Measurements from ENCODE around the gene TREML2.

The TREML2 gene

GRCh38 chr6:41228096-41228495, 27.1 kb upstream of the TREML2 start, which contains the start of gene TREML4:
Gene TREML4 (plus strand): TSS chr6:41228349. CDS start chr6:41228428, 79 bp downstream.
- no peak within 1 kb of the TSS for H3K18ac ChIP-seq (ENCODE audit: low read depth in 1 of 2, low read length in 2 of 2)
- 78% methylated on average over 5 of the region's 5 CpGs for WGBS
- H2BK12ac ChIP-seq (ENCODE audit: low read length in 2 of 2): no peak within 1 kb of the TSS
- H3K4me1 ChIP-seq (ENCODE audit: control insufficient read depth, insufficient read depth, low read depth, low read length): no peaks in the 10 kb centered on the region
- H3K79me1 ChIP-seq (replicated peaks; ENCODE audit: low read length, poor library complexity, severe bottlenecking): no peaks in the 10 kb centered on the region
- H3K27ac ChIP-seq (ENCODE audit: low read length, poor library complexity, severe bottlenecking): no peak within 1 kb of the TSS
- H3K14ac ChIP-seq (ENCODE audit: low read length in 2 of 2): no peak within 1 kb of the TSS
- H2BK120ac ChIP-seq (ENCODE audit: low read depth, low read length): no peak within 1 kb of the TSS
- no peaks in the 10 kb centered on the region for H3K9me3 ChIP-seq (ENCODE audit: control insufficient read depth, low read length)
- H3K9ac ChIP-seq (ENCODE audit: low read length): no peak within 1 kb of the TSS
- no peak within 1 kb of the TSS for H3K4me2 ChIP-seq (ENCODE audit: low read length, poor library complexity, severe bottlenecking)
- no peak for DNase-seq
- no peak within 1 kb of the TSS for H4K8ac ChIP-seq (ENCODE audit: low read length)
- no peak within 1 kb of the TSS for H2AK5ac ChIP-seq (ENCODE audit: low read length, severe bottlenecking)
- no peak within 1 kb of the TSS for H2AFZ ChIP-seq (ENCODE audit: low read depth, low read length)
- no peak within 1 kb of the TSS for H3K4ac ChIP-seq (ENCODE audit: low read depth in 1 of 2, low read length in 2 of 2)
- H3K4me3 ChIP-seq (ENCODE audit: insufficient read depth in 1 of 2, low read depth in 1 of 2, low read length in 2 of 2): no peak within 1 kb of the TSS
- H2BK5ac ChIP-seq (ENCODE audit: low read depth, low read length, poor library complexity, severe bottlenecking): no peak within 1 kb of the TSS
- peaks cover 4 to 15% of the 10 kb centered on the region in 2 experiments for H3K27me3 ChIP-seq (ENCODE audit: control insufficient read depth in 1 of 2, insufficient read depth in 1 of 2, low read length in 2 of 2)
- no peak within 1 kb of the TSS for H4K91ac ChIP-seq (ENCODE audit: low read length)
- no peak within 1 kb of the TSS for H3K23ac ChIP-seq (ENCODE audit: low read length in 2 of 2)
- no peak within 1 kb of the TSS for H2BK15ac ChIP-seq (ENCODE audit: low read depth, poor library complexity, severe bottlenecking)
- H3K36me3 ChIP-seq (ENCODE audit: control insufficient read depth in 1 of 2, insufficient read depth in 2 of 2, low read depth in 1 of 2, low read length in 2 of 2): no peaks in the 10 kb centered on the region

GRCh38 chr6:41226752-41227151, 25.8 kb upstream of the TREML2 start:
- Histone ChIP-seq H3K4me2 (ENCODE audit: low read length, poor library complexity, severe bottlenecking) (no peak overlapping the region), H2AK5ac (ENCODE audit: low read length, severe bottlenecking) (no peak overlapping the region), H2AFZ (ENCODE audit: low read depth, low read length) (no peak overlapping the region), H3K4ac (ENCODE audit: low read depth in 1 of 2, low read length in 2 of 2) (no peak overlapping the region), H2BK5ac (ENCODE audit: low read depth, low read length, poor library complexity, severe bottlenecking) (no peak overlapping the region), H3K9me3 (ENCODE audit: control insufficient read depth, low read length) (no peaks in the 10 kb centered on the region), H3K27me3 (ENCODE audit: control insufficient read depth in 1 of 2, insufficient read depth in 1 of 2, low read length in 2 of 2) (peaks cover 4 to 15% of the 10 kb centered on the region in 2 experiments), H3K36me3 (ENCODE audit: control insufficient read depth in 1 of 2, insufficient read depth in 2 of 2, low read depth in 1 of 2, low read length in 2 of 2) (no peaks in the 10 kb centered on the region), H2BK12ac (ENCODE audit: low read length in 2 of 2) (no peak overlapping the region), H3K18ac (ENCODE audit: low read depth in 1 of 2, low read length in 2 of 2) (no peak overlapping the region), H3K4me1 (ENCODE audit: control insufficient read depth, insufficient read depth, low read depth, low read length) (no peaks in the 10 kb centered on the region), H2BK120ac (ENCODE audit: low read depth, low read length) (no peak overlapping the region), H2BK15ac (ENCODE audit: low read depth, poor library complexity, severe bottlenecking) (no peak overlapping the region), H4K91ac (ENCODE audit: low read length) (no peak overlapping the region), H3K14ac (ENCODE audit: low read length in 2 of 2) (no peak overlapping the region), H3K4me3 (ENCODE audit: insufficient read depth in 1 of 2, low read depth in 1 of 2, low read length in 2 of 2) (no peak overlapping the region), H3K27ac (ENCODE audit: low read length, poor library complexity, severe bottlenecking) (no peak overlapping the region), H3K23ac (ENCODE audit: low read length in 2 of 2) (no peak overlapping the region), H4K8ac (ENCODE audit: low read length) (no peak overlapping the region), H3K9ac (ENCODE audit: low read length) (no peak overlapping the region), H3K79me1 (replicated peaks; ENCODE audit: low read length, poor library complexity, severe bottlenecking) (no peaks in the 10 kb centered on the region)
- no peak for DNase-seq
- 79% methylated on average over 3 of the region's 3 CpGs for WGBS

GRCh38 chr6:41224800-41225199, 23.9 kb upstream of the TREML2 start:
- Histone ChIP-seq H3K9me3 (ENCODE audit: control insufficient read depth, low read length) (peaks cover 9% of the 10 kb centered on the region), H3K4ac (ENCODE audit: low read depth in 1 of 2, low read length in 2 of 2) (no peak overlapping the region), H3K79me1 (replicated peaks; ENCODE audit: low read length, poor library complexity, severe bottlenecking) (no peaks in the 10 kb centered on the region), H2AK5ac (ENCODE audit: low read length, severe bottlenecking) (no peak overlapping the region), H2BK5ac (ENCODE audit: low read depth, low read length, poor library complexity, severe bottlenecking) (no peak overlapping the region), H3K36me3 (ENCODE audit: control insufficient read depth in 1 of 2, insufficient read depth in 2 of 2, low read depth in 1 of 2, low read length in 2 of 2) (no peaks in the 10 kb centered on the region), H2BK12ac (ENCODE audit: low read length in 2 of 2) (no peak overlapping the region), H2BK15ac (ENCODE audit: low read depth, poor library complexity, severe bottlenecking) (no peak overlapping the region), H3K9ac (ENCODE audit: low read length) (no peak overlapping the region), H3K4me2 (ENCODE audit: low read length, poor library complexity, severe bottlenecking) (no peak overlapping the region), H4K91ac (ENCODE audit: low read length) (no peak overlapping the region), H2BK120ac (ENCODE audit: low read depth, low read length) (no peak overlapping the region), H3K4me3 (ENCODE audit: insufficient read depth in 1 of 2, low read depth in 1 of 2, low read length in 2 of 2) (no peak overlapping the region), H3K14ac (ENCODE audit: low read length in 2 of 2) (no peak overlapping the region), H3K4me1 (ENCODE audit: control insufficient read depth, insufficient read depth, low read depth, low read length) (no peaks in the 10 kb centered on the region), H3K27ac (ENCODE audit: low read length, poor library complexity, severe bottlenecking) (no peak overlapping the region), H4K8ac (ENCODE audit: low read length) (no peak overlapping the region), H3K18ac (ENCODE audit: low read depth in 1 of 2, low read length in 2 of 2) (no peak overlapping the region), H3K27me3 (ENCODE audit: control insufficient read depth in 1 of 2, insufficient read depth in 1 of 2, low read length in 2 of 2) (peaks cover 4 to 15% of the 10 kb centered on the region in 2 experiments), H2AFZ (ENCODE audit: low read depth, low read length) (no peak overlapping the region), H3K23ac (ENCODE audit: low read length in 2 of 2) (no peak overlapping the region)
- WGBS: no CpG with 5 or more reads among the region's 1 CpG
- DNase-seq: no peak

GRCh38 chr6:41222513-41222912, 21.6 kb upstream of the TREML2 start:
- Histone ChIP-seq H4K91ac (ENCODE audit: low read length) (no peak overlapping the region), H4K8ac (ENCODE audit: low read length) (no peak overlapping the region), H2AK5ac (ENCODE audit: low read length, severe bottlenecking) (no peak overlapping the region), H3K9ac (ENCODE audit: low read length) (no peak overlapping the region), H3K4me3 (ENCODE audit: insufficient read depth in 1 of 2, low read depth in 1 of 2, low read length in 2 of 2) (no peak overlapping the region), H3K18ac (ENCODE audit: low read depth in 1 of 2, low read length in 2 of 2) (no peak overlapping the region), H3K4me2 (ENCODE audit: low read length, poor library complexity, severe bottlenecking) (no peak overlapping the region), H3K9me3 (ENCODE audit: control insufficient read depth, low read length) (peaks cover 12% of the 10 kb centered on the region), H2BK15ac (ENCODE audit: low read depth, poor library complexity, severe bottlenecking) (no peak overlapping the region), H2BK5ac (ENCODE audit: low read depth, low read length, poor library complexity, severe bottlenecking) (no peak overlapping the region), H3K27me3 (ENCODE audit: control insufficient read depth in 1 of 2, insufficient read depth in 1 of 2, low read length in 2 of 2) (peaks cover 6 to 15% of the 10 kb centered on the region in 2 experiments), H3K79me1 (replicated peaks; ENCODE audit: low read length, poor library complexity, severe bottlenecking) (no peaks in the 10 kb centered on the region), H3K27ac (ENCODE audit: low read length, poor library complexity, severe bottlenecking) (no peak overlapping the region), H2AFZ (ENCODE audit: low read depth, low read length) (no peak overlapping the region), H2BK12ac (ENCODE audit: low read length in 2 of 2) (no peak overlapping the region), H3K14ac (ENCODE audit: low read length in 2 of 2) (no peak overlapping the region), H3K4ac (ENCODE audit: low read depth in 1 of 2, low read length in 2 of 2) (no peak overlapping the region), H3K23ac (ENCODE audit: low read length in 2 of 2) (no peak overlapping the region), H3K36me3 (ENCODE audit: control insufficient read depth in 1 of 2, insufficient read depth in 2 of 2, low read depth in 1 of 2, low read length in 2 of 2) (no peaks in the 10 kb centered on the region), H3K4me1 (ENCODE audit: control insufficient read depth, insufficient read depth, low read depth, low read length) (no peaks in the 10 kb centered on the region), H2BK120ac (ENCODE audit: low read depth, low read length) (no peak overlapping the region)
- DNase-seq: no peak
- WGBS: 83% methylated on average over 5 of the region's 5 CpGs

Data from mesenchymal stem cell (in vitro differentiated cells and primary cell).